ENCODE data around the gene IL10.

IL10 gene

DNA sequence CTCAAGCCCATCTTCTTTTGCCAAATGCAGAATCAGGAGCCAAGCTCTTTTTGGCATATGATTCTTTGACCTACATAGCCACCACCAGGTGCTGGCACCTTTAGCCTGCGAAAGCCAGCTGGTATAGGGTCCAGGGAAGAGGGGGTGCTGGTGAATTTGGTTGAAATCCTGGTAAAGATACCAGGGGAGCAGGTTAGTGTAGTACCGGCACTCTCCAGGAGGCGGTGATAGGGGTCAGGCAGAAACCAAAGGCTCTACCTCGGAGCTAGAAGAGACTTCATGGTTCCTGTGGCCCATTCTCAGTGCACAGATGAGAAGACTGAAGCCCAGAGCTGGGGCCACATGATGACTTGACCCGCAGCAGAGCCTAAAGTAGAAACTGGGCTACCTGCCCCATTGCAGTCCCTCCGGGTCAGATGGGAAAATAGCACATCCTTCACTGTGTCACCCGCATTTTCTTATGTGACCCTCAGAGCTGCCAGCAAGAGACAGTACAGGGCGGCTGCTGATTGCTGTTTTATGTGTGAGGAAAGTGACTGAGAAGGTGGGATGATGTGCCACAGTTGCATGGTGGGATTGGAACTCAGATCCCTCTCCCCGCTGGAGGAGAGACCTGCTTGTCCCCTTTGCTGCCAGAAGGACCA lies 37.7 kb downstream of the IL10 start:
- DNase-seq (ENCODE audit: low read depth): no peak

DNA sequence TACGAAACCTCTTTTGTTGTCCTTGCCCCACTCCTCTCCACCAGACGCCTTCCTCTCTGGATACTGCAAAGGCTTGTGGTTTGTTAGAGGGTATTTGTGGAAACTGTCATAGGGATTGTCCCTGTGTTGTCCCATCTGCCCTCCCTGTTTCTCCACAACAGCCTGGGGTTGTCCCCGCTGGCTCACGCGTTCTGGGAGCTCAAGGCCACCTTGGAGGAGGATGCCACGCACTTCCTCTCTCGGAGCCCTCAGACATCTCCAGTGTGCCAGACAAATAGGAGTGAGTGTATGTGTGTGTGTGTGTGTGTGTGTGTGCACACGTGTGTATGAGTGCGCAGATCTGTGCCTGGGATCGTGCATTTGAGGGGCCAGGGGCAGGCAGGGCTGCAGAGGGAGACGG lies 39.3 kb downstream of the IL10 start:
- DNase-seq (ENCODE audit: low read depth): no peak

DNA sequence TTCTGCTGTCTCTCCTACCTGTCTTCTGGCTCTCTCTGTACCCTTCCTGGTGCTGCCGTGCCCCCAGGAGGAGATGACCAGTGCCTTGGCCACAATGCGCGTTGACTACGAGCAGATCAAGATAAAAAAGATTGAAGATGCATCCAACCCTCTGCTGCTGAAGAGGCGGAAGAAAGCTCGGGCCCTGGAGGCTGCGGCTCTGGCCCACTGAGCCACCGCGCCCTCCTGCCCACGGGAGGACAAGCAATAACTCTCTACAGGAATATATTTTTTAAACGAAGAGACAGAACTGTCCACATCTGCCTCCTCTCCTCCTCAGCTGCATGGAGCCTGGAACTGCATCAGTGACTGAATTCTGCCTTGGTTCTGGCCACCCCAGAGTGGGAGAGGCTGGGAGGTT lies 39.8 kb downstream of the IL10 start:
- DNase-seq (ENCODE audit: low read depth): no peak

DNA sequence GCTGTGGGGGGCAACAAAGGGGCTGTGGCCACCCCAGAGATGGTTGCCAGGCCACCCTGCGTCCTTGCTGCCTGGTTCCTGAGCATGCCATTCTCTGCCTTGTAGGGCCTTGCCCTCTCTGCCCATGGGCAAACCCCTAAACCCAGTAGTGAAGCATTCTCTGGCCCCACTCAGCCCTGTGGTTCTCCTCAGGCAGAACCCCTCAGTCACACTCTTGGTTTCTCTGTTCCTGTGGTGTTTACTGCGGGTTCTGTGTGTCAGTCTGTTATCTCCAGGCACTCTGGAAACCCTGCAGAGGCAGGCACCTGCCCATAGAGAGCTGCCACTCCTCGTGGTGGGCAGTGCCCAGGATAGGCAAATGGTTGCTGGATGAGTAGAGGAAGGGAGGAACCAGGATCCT lies 42.8 kb downstream of the IL10 start:
- no peak for DNase-seq (ENCODE audit: low read depth)

DNA sequence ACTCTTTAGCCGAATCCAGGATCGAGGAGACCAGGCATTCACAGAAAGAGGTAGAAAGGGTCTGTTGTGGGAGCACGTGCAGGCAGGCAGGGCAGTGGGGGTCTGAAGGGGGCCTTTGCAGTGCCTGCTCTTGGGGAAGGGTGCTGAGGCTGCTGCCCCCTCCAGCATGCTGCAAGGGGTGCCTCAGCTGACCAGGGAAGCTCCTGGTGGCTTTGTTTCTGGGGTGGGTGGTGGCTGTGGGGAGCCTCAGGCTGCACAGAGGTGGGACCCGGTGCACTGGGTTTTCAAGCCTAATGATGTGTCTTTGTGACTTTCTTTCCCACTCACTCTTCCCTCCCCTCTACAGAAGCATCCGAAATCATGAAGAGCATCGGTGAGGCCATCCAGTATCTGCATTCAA lies 43.2 kb downstream of the IL10 start:
- DNase-seq (ENCODE audit: low read depth): no peak

DNA sequence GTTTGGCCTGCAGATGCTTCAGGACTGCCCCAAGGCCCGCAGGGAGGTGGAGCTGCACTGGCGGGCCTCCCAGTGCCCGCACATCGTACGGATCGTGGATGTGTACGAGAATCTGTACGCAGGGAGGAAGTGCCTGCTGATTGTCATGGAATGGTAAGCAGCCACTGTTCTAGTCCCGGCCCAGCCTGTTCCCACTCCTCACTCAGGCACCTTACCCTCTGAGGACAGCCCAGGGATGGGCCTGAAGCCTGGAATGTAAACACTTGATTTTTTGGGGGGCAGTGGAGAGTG lies 43.7 kb downstream of the IL10 start:
- no peak for DNase-seq (ENCODE audit: low read depth)

DNA sequence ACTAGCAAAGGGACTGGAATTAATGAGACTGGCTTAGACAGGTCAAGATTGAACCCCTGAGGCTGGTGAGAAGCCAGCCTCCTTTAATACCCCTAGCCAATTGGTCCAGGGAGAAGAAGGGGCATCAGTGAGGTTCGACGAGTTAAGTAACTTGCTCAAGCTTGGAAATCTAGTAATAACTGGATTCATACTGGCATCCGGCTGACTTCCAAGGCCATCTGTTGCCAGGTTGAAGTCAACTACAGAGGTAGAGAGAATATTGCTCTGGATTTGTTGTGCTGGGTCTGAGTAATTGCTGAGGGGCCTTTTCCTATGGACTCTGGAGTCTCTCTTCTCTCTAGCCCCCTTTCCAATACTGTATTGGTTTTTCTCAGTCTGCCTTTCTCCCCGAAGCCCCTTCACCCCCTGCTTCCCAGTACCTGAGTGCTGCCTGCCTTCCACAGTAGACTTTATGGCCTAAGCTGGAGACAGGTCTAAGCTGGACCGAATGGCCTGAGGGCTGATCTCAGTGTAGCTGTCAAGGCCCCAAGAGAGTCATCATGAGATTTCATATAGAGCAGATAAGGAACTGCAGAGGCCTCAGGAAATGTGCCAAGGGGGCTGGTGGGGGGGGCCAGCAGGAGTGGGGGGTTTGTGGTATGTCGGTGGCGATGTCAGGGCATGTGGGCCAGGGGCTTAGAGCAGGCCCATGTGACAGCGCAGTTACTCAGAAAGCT lies 44.2 kb downstream of the IL10 start:
- DNase-seq (ENCODE audit: low read depth): no peak

DNA sequence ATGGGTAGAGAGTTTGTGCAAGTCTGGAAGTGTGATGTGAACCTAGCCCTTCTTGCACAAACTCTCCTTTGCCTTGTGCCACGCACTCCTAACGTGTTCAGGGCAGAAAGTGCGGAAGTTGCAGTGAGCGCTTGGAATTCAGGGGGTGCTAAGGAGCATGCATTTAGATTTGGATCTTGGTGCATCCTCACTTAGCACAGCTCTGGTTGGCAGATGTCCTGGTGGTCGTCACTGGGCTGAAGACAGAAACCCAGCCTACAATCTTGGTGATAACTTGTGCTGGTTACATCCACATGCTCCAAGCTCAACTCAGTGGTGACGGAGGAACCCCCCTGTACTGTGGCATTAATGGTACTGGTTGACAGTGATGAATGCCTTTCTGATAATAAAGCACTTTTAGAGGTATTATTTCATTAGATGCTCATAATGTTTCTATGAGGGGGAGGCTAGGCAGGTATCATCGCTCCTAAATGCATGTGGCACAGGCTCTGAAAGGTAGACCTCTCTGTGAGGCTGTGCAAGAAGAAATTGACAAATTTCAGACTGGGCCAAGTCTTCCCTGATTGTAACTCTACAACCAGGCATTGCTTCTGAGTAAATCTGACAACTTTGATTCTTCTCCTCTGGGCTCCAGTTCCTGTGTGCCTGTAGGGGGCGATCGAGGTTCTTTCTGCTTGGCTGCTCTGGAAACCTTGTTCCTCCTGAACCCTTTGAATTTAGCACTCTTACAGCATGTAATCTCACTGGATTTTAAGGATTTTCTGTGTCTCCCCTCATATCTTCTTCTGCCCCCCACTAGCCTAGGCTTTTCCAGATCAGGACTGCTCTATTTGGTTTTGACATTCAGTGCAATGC lies 47.0 kb downstream of the IL10 start:
- DNase-seq (ENCODE audit: low read depth): no peak

DNA sequence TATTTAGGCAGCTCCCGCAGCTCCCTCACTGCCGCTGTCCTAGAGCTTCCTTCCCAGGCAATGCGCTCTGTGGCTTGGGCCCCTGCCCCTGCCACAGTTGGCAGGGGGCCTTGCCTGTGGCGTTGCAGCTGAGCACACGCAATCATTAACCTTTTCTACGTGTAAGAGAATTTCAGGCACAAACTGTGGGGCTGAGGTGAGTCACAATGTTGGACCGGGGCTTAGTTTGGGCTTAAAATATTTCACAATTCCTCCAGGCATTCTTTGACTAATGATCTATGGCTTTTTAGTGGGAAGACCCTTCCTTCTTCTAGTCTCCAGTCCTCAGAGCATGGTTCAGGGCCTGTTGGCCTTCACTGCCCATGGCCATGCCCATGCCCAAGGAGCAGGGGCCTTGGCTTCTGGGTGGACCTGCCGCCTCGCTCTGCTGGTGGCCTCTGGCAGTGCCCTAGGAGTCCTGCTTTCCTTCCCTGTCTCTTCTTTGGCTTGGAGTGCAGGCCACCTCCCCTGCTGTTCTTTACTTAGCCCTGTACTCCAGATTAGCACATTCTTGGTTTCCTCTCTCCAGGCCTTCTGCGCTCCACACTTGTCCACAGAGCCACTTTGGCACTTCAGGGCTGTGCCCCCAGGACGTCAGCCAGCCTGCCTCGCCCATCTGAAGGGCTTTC lies 48.4 kb downstream of the IL10 start:
- peak; percentile 57 for DNase-seq (ENCODE audit: low read depth)

DNA sequence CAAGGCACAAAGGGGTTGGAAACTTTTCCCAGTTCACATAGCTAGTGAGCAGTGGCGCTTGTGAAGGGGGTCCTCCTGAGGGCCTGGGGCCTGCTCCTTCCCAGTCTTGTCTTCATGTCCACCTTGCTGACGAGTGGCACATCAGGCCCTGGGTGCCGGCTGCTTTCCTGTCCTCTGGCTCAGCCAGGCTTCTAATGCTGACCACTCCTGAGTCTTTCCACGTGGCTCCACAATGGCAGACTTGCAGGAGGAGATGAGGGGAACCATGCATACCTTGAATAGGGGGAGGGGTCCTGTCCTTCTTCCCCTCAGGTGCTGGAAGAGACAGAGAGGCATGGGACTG lies 48.9 kb downstream of the IL10 start:
- no peak for DNase-seq (ENCODE audit: low read depth)

DNA sequence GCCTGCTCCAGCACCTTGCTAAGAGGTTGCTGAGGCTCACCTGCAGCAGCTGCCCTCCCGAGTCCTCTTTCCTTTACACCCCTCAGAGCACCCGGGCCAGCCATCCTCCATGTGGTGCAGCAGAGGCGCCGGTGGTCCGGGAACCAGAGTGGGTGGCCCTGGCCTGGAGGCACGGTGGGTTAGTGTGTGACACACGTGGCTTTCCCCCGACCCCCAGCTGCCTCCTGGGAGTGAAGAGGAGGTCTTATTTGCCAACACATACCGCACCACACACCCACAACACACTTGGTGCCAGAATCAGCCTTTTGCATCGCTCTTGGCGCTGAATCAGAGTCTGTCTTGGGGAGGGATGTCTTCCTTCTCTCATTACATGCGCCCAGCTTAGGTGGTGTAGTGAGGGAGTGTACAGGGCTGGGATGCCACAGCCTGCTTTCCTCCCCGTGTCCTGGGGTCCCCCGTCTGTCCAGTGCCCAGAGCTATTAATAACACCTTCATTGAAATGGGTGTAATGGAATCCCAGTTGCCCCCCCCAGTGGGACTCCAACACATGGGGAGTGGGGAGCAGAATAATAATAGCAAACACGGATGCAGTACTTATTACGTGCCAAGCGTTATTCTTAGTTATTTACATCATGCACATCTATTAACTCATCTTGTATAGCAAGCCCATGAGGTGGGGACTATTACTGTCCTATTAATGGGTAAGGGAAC lies 49.4 kb downstream of the IL10 start:
- no peak for DNase-seq (ENCODE audit: low read depth)

DNA sequence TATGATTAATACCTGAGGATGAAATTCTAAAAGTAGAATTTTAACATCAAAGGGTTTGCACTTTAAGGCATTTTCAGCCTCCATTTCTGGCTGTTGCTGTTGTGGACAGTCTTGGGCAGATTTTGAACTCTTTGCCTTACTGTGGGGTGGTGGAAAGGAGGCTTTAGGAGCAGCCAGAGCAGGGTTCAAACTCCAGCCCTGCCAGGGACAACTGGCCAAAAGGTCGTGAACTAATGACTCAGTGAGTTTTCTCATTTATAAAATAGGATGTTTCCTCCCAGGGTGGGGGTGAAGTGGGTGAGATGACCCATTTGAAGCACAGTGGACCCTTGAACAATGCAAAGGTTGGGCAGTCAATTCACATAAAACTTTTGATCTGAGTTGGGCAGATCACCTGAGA lies 50.8 kb downstream of the IL10 start:
- no peak for DNase-seq (ENCODE audit: low read depth)

DNA sequence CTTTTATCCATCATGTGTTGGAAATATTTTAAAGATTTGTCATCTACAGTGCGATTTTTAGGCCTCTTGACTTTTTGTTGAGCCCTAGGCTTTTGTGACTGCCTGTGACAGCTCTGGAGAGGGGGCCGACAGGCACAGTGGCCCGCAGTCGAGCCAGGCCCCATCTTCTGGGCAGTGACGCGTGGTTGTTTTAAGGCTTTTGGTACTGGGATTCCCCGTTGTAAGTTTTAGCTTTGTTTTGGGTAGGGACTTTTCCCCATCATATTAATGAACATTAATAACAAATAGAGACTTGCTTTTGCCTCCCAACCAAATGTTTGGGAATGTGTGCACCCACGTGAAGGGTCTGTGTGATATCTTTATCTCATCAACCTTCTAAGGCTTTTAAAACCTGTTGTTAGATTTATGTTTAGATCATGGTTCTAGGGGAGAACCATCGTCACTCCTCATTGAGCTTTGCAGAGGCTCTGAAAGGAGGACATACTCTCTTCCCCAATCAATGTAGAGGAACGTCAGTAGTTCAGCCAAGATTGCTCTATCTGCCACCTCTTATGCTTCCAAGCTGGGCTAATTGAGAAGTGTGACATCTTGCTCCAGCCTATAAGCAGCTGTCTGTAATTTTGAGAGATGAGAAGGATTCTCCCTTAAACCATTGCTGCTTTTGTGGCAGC lies 53.0 kb downstream of the IL10 start:
- no peak for DNase-seq (ENCODE audit: low read depth)

DNA sequence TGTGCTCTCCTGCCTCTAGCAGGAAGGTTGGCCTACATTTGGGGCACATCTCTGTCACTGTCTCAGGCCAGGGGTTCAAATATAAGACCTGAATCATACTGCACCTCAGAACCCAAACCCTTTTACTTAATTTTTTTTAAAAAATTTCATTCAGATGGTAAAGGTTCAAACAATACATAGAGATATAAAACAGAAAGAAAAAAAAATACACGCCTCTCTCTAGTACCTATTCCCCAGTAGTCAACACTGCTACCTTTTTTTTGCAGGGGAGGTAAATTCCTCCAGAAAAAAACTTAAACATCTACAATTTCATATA lies 54.7 kb downstream of the IL10 start:
- DNase-seq (ENCODE audit: low read depth): no peak

All from fibroblast of the conjunctiva (primary cell).